ENCODE data around the gene DYRK1B. TPM values are rescaled to one million over a fixed set of nuclear protein-coding genes. Genes with fewer than 3 reads are reported as not detected.
"Not testable (repeated sequence)": the region's sequence is repeated elsewhere in the genome, so short reads cannot be mapped to it uniquely, and the experiment has no call there.

The DYRK1B gene
- polyA plus RNA-seq, 1 experiment = 8.4 TPM

DNA sequence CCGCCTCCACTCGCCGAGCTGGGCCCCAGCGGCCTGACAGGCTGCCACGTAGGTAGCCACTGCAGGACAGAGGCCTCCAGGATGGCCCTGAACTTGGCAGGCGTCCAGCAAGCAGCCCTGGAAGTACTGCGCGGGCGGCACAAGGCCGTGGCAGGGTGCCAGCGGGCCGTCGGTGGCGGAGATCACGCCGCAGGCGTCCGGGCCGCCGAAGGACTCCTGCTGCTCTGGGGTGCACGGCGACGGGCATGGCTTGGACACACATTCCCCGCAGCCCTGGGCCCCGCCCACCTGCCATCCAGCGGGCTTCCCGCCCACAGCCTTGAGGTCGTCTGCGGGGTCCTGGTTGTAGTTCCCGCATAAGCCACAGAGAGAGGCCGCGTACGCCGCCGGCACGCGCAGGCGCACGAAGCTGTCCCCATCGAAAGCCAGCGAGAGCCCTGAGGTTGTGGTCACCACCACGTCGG lies 41.5 kb upstream of the DYRK1B start:
- POLR2A ChIA-PET; H3K4me3 ChIP-seq (ENCODE audit: low read depth, low read length); H3K36me3 ChIP-seq (ENCODE audit: control insufficient read depth, insufficient read depth, low read length); DNase-seq (ENCODE audit: low read depth); CTCF ChIA-PET; H3K27me3 ChIP-seq (ENCODE audit: control insufficient read depth, insufficient read depth, low read length): not testable (repeated sequence)

DNA sequence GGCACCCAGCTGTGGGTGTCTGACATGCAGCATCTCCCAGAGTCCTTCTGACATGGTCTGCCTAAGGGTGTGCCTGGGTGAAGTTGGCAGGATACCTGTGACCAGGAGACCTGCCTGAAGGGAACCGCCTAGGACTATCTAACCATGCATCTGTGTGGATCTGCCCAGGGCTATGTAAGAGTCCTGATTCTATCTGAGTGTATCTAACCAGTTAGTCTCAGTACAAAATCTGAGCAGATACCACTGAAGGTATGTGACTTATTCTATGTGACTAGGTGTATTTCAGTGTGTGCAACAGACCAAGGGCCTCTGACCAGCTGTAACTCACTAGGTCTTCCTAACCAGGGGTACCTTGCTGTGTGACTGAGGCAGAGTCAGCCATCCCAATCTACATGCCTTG lies 40.4 kb upstream of the DYRK1B start:
- DNase-seq (ENCODE audit: low read depth) = no peak
- Histone ChIP-seq H3K36me3 (ENCODE audit: control insufficient read depth, insufficient read depth, low read length) (no peaks in the 10 kb centered on the region), H3K27me3 (ENCODE audit: control insufficient read depth, insufficient read depth, low read length) (no peaks in the 10 kb centered on the region), H3K4me3 (ENCODE audit: low read depth, low read length) (no peak overlapping the region)
- TF ChIP-seq, protein P1, sequence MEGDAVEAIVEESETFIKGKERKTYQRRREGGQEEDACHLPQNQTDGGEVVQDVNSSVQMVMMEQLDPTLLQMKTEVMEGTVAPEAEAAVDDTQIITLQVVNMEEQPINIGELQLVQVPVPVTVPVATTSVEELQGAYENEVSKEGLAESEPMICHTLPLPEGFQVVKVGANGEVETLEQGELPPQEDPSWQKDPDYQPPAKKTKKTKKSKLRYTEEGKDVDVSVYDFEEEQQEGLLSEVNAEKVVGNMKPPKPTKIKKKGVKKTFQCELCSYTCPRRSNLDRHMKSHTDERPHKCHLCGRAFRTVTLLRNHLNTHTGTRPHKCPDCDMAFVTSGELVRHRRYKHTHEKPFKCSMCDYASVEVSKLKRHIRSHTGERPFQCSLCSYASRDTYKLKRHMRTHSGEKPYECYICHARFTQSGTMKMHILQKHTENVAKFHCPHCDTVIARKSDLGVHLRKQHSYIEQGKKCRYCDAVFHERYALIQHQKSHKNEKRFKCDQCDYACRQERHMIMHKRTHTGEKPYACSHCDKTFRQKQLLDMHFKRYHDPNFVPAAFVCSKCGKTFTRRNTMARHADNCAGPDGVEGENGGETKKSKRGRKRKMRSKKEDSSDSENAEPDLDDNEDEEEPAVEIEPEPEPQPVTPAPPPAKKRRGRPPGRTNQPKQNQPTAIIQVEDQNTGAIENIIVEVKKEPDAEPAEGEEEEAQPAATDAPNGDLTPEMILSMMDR (IDR thresholded peaks at IDR 0.05; ENCODE audit: insufficient read depth, low read depth, low read length) = no peak
- ChIA-PET POLR2A (no interaction called here), CTCF (no interaction called here)

DNA sequence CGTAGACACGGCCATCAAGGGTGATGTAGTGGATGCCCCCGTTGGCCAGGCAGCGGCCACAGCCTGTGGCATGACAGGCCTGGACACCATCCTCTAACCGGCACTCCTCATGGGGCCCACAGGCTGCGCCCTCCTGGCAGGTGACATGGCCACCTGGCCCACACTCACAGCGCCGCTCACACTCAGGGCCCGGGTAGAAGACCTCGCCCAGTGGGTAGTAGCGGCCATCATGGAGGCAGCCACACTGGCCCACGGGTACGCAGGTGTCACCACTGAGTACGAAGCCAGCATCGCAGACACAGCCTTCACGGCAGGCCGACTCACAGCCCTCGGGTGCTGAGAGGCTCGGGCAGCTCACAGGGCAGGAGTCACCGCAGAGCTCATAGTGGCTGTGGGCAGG lies 39.4 kb upstream of the DYRK1B start:
- no peak for DNase-seq (ENCODE audit: low read depth)
- ChIA-PET POLR2A (no interaction called here), CTCF (no interaction called here)
- TF ChIP-seq, protein P1 (IDR thresholded peaks at IDR 0.05; ENCODE audit: insufficient read depth, low read depth, low read length) = no peak
- Histone ChIP-seq H3K36me3 (ENCODE audit: control insufficient read depth, insufficient read depth, low read length) (no peaks in the 10 kb centered on the region), H3K4me3 (ENCODE audit: low read depth, low read length) (no peak overlapping the region), H3K27me3 (ENCODE audit: control insufficient read depth, insufficient read depth, low read length) (no peaks in the 10 kb centered on the region)

DNA sequence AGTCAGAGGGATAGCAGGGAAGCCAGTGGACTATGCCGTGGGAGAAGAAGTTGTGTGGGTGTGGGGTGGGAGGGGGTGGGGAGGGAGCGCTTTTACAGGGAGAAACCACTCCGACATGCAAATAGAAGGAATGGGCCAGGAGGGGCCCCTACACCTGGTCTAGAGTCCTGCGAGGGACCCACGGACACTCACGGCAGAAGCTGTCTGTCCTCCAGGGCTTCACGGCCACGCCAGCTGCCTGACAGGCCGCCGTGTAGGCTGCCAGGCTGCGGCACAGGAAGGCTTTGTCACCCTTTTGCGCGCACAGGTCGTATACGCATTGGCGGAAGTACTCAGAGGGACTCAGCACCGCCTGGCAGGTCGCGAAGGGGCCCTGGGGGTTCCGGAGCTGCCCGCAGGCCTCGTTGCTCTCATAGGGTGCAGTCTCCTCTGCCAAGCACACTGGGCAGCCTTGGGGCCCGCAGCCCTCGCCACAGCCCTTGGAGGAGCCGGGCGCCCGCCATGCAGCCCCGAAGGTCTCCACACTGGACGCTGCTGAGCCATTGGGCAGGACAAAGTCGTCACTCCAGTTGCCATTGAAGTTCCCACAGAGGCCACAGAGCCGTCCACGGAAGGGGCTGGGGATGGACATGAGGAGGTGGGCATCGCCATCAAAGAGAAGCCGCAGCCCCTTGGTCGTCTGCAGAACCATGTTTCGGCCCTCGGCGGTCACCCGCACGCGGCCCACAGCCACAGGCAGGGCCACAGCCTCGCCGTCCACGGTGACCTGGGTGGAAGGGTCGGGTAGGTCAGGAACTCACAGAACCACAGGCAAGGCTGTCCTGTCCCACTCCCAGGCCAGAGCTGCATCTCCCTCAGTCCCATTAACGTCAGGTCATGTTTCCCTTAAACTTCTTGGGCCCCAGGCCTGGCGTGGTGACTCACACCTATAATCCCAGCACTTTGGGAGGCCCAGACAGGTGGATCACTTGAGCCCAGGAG lies 38.2 kb upstream of the DYRK1B start:
- ChIA-PET CTCF (no interaction called here), POLR2A (no interaction called here)
- H3K4me3 ChIP-seq (ENCODE audit: low read depth, low read length) = no peak overlapping the region
- no peaks in the 10 kb centered on the region for H3K36me3 ChIP-seq (ENCODE audit: control insufficient read depth, insufficient read depth, low read length)
- no peak for DNase-seq (ENCODE audit: low read depth)
- TF ChIP-seq, protein P1 (IDR thresholded peaks at IDR 0.05; ENCODE audit: insufficient read depth, low read depth, low read length) = no peak
- no peaks in the 10 kb centered on the region for H3K27me3 ChIP-seq (ENCODE audit: control insufficient read depth, insufficient read depth, low read length)

DNA sequence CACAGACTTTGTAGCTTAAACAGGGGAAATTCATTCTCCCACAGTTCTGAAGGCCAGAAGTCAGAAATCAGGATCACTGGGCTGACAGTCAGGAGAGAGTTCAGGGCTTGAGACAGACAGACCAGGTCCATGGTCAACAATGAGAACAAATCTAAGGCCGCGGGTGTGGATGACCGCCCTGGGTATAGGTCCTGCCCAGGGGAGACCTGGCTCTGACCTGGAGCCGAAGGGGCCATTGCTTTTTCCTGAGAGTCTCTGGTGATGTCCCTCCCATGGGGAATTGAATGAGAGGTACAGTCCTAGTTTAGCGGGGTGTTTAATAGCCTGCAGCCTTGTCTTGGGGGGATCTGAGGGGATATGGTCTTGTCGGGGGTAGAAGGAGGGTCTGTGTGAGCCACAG lies 37.4 kb upstream of the DYRK1B start:
- ChIA-PET POLR2A (no interaction called here), CTCF (no interaction called here)
- TF ChIP-seq, protein P1 (IDR thresholded peaks at IDR 0.05; ENCODE audit: insufficient read depth, low read depth, low read length) = no peak
- H3K36me3 ChIP-seq (ENCODE audit: control insufficient read depth, insufficient read depth, low read length) = no peaks in the 10 kb centered on the region
- no peak overlapping the region for H3K4me3 ChIP-seq (ENCODE audit: low read depth, low read length)
- H3K27me3 ChIP-seq (ENCODE audit: control insufficient read depth, insufficient read depth, low read length) = no peaks in the 10 kb centered on the region
- no peak for DNase-seq (ENCODE audit: low read depth)

Measured in BJ (cell line).